Measurements from ENCODE around the gene ORM2.
A peak's percentile ranks its signal among the peaks of the same experiment; 100 is the strongest.

The ORM2 gene

DNA sequence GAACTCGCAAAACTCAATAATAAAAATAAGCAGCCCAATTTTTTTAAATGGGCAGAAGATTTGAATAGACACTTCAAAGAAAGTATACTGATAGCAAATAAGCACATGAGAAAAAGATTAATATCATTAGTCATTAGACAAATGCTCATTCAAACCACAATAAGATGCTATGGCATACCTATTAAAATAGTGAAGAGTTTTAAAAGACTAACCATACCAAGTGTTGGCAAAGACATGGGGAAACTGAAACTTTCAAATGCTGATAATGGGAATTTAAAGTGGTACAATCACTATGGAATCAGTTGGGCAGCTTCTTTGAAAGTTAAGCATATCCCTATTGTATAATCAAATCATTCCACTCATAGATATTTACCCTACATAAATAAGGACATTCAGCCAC is 33.3 kb upstream of the ORM2 start:
- no peak for DNase-seq

DNA sequence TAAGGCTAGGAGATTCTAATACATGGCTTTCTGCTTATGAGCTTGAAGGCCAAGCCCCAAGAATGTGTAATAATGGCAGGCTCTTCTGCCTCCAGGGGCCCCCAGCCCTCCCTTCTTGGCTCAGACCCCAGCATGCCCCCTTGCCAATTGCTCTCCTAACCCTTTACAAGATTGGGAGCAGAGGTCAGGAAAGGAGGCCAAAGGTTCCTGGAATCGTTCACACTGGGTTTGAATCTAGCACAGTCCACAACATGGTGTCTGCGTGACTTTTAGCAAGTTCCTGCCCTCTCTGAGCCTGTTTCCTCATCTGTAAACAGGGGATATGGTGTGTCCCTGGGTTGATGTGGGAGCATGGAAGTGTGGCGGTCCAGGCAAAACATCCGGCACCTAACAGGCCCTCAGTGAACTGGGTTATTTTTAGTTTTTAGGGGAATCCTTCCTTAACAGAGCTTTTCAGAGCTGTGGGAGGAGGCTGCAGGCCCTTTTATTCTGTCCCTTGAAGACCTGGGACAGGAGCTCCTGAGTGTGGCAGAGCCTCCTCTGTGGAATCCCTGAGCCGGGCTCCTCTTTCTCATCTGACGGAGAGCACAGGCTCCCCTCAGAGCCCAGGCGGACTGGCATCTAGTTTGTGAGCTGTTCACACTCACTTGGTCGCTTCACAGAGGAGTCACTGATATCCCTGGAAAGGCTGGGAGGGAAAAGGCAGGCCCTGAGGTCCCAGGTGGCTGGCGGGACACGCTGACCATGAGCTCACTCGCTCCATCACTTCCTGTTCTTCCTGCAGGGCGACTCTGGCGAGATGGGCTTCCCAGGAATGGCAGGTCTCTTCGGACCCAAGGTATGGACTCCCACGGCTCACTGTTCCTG is 30.1 kb upstream of the ORM2 start:
- DNase-seq = no peak

DNA sequence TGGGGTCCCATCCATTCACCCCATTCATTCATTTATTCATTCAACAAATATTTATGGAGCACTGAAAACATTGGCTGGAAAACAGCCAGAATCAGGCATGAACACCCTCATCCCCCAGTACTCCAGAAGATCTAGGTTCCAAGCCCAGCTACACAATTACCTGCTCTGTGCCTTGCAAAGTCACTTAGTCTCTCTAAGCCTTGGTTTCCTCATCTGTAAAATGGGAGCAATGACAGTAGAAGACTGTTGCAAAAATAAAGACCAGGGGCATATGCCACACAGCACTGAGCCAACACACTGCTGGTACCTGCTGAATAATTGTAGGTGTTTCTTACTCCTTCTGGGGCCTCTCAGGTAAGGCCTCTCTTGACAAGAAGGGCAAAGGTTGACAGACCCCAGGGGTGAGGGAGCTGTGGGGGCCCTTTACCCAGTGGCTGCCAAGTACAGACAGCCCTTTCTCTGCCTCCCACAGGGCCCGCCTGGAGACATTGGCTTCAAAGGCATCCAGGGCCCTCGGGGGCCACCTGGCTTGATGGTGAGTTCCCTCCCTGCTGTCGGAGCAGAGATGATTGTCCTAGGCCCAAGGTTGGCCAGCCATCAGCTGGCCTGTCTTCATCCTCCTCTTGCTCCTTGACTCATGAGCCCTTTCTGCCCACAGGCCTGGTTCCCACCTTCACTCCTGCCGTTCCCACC is 29.4 kb upstream of the ORM2 start:
- no peak for DNase-seq

DNA sequence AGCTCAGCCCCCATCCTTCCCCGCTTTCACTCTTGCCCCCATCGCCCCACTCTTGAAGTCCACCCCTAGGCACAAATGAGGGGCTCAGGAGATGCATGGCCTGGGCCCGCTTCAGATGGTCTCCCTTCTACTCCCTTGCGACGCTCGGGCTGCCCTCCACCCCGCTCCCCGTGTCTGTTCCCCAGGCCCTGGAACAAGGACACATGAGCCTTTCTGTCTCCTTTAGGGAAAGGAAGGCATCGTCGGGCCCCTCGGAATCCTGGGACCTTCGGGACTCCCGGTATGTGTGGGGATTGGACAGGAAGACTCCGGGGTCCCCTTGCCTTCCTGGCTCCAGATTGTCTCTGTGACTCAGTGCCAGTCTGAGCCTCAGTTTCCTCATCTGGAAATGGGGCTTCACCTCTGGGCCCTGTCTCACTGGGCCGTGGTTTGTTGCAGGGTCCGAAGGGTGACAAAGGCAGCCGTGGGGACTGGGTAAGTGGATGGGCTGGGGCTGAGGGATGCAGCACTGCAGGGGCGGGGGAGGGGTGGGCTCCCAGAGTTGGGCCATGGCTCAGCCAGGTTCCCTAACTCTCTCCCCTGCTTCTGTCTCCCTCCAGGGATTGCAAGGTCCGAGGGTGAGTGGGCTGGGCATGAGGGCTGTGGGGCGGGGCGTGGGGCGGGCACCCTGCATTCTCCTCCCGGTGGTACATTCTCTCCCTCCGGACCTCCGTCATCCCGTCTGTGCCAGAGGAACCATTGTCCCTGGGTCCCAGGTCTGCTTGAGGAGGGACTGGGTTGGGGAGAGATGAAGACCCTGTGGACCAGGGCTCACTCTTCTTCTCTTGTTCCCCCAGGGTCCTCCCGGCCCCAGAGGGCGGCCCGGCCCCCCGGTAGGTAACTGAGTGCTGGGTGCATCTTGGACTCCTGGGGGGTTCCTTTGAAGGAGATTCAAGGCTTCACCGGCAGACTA is 28.5 kb upstream of the ORM2 start:
- DNase-seq = no peak

DNA sequence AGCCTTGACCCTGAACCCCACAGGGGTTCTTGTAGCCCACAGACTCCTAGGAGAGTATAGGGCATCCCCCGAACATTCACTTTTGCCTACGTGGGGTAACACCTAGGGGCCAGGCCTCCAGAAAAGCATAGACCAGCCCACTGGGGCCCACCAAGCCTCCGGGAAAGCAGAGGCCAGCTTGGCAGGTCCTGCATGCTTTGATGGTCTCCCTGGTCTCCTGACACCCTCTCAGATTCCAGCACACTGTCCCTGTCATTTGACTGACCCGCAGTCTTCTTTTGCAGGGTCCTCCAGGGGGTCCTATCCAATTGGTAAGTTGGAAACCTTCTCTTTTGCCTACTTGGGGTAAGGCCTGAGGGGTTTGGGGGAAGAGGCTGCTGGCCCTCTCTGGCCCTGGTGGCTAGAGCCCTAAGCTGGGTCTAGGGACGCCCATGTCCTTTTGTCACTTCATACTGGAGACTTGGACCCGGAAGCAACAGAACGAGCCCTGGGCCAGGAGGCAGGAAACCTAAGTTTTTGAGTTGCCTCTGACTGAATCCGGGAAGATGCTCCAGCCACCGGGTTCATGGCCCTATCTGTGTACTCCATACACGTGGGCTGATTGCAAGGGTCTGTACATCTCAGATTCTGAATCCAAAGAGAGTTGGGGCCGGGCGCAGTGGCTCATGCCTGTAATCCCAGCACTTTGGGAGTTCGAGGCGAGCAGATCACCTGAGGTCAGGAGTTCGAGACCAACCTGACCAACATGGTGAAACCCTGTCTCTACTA is 27.7 kb upstream of the ORM2 start:
- DNase-seq = no peak

DNA sequence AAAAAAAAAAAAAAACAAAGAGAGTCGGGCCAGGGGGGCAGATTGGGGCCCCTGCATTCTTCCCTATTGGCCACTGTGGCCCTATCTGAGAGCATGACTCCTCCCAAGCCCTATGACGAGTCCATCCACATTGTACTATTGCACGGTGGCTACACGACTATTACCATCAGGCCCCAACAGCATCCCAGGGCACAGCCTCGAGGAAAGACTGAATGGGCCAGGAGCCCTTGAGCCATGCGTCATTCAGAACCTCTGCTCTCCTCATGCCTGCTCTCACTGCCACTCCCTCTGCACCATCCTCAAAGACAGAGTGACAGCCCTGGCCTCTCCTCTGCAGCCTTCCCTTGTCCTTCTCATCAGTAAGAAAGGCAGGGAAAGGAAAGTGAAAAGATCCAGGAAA is 26.9 kb upstream of the ORM2 start:
- no peak for DNase-seq

DNA sequence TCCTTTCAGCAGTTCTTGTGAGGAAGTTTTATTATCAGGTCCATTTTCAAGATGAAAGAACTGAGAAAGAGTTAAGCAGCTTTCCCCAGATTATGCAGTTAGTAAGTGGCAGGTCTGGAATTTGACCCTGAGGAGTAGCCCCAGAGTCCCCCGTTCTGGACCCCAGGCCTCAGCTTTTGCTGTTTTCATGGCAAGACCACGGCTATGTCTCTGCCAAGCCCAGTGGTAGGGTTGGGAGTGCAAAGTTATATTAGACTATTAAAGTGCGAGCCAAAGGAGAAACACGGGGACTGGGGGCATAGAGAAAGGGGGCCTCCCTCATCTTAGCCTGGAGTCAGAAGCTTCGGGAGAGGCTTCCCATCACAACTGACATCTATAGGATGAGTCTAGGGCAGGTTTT is 26.1 kb upstream of the ORM2 start:
- DNase-seq = no peak

DNA sequence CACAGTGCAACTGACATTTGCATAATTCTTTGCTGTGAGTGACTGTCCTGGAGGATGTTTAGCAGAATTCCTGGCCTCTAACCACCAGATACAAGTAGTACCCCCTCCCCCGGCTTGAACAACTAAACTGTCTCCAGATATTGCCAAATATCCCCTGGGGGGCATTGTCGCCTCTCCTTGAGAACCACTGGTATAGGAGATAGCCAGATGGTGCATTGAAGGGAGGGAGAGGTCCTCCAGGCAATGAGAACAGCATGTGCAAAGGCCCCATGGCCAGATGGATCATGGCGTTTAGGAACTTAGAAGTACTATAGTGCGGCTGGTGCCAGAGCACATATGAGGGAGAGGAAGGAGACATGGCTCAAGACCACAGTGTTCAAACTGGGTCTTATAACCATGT is 25.7 kb upstream of the ORM2 start:
- peak; percentile 14 for DNase-seq

DNA sequence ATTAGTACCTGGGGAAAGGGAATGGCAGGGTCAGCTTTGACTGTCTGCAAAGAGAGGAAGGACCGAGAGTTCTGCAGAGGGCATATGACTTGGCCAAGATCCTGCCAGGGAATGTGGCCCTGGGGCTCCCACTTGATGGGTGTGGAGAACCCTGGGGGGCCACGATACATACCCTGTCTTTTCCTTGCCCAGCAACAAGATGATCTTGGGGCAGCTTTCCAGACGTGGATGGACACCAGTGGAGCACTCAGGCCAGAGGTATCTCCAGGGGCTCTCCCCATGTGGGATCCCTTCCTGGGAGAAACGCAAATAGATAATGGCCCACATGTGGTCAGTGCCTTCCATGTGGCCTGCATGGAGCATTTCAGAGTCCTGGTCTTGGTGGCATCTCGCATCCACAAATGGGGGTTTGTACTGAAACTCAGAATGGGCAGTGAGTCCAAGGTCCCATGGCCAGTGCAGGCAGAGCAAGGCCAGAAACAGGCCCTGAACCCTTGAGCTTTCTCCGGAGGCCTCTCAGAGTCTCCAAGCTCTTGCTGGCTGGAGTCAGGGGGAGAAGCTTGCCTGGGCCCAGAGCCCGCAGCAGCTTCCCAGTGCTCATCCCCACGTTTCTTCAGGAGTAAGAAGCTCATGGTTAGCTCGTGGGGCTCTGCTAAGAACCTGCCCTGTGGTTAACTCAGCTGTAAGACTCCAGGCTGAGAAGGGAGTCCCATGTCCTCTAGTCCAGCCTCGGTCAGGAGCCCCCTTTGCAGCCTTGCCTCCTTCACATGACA is 25.1 kb upstream of the ORM2 start:
- no peak for DNase-seq

DNA sequence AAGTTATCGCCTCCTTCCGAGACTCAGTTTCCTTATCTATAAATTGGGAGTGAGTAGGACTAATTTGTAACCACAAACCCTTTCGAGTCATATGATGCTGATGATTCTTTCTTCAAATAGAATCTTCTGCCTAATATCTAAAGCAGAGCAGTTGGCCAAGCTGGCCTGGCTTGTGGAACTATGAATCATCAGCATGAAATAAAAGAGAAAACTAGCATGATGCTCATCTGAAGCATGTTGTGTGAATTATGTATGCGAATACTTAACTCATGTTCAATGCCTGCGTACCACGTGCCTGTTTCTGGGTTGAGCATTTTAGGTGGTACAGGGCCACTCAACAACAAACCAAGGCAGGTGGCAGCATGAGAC is 21.8 kb upstream of the ORM2 start:
- no peak for DNase-seq

DNA sequence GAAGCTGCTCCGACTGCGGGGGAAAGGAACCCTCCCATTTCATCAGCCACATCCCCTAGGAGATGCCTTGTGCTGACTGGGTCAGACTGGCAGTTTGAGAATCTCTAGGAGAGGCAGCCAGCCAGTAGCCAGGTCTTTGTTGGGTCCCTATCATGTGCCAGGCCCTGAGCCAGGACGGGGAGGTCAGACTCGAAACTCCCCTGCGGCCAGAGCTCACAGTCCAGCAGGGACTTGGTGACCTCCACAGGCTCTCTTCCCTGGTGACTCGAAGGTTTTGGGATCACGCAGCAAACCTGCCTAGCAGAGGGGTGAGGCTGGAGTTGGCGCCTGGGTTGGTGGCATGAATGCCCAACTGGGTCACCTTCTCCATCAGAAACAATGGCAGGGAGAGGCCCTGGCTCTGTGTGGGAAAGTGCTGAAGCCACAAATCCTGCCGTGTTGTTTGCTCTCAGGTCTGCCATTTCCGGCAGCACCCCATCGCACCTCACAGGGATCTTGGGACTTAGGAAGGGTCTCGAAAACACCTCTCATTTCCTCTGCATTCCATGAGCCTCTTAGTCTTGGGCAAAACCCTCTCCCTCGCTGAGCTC is 21.2 kb upstream of the ORM2 start:
- DNase-seq = no peak

DNA sequence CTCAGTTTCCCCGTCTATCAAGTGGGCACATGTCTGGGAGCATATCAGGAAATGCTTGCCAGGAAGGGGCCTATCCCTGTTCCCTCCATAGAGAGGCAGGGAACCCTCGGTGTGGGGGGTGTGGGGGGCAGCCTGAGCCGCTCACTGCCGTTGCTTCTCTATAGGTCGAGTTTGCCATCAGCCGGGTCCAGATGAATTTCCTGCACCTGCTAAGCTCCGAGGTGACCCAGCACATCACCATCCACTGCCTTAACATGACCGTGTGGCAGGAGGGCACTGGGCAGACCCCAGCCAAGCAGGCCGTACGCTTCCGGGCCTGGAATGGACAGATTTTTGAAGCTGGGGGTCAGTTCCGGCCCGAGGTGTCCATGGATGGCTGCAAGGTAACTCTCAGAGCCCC is 20.6 kb upstream of the ORM2 start:
- DNase-seq = no peak

DNA sequence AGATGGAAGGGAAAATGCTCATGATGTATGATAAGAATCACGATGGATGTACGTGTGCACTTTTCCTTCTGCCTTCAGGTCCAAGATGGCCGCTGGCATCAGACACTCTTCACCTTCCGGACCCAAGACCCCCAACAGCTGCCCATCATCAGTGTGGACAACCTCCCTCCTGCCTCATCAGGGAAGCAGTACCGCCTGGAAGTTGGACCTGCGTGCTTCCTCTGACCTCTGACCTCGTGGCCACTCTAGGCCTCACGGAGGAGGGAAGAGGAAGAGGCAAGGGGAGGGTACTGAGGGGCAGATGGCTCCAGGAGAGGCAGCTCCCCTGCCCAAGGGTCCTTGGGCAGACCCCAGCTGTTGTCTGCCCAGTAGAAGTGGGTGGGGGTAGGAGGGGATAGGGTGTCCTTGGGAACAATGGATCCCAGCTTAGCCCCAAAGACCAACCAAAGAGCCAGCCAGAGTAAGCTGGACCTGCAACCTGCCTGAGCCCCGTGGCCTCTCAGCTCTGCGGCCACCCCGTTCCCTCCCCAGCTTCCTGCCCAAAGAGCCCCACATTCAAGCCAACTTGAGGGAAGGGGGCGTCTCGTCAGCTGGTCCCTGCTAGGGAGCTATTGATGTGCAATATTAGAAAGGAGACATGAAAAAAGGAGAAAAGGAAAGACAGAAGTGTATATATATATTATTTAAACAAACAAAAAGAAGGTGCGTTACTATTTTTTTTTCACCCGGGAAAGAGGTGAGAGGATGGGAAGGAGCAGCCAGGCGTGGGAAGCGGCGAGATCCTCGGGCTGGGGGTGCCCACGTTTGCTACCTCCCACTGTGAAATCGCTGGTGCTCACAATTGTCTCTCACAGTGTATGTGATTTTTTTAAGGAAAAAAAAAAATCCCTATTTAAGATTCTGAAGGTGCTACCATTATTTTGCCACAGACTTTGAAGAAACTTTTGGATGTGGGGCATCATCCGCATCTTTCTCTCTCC is 18.9 kb upstream of the ORM2 start:
- DNase-seq = no peak

DNA sequence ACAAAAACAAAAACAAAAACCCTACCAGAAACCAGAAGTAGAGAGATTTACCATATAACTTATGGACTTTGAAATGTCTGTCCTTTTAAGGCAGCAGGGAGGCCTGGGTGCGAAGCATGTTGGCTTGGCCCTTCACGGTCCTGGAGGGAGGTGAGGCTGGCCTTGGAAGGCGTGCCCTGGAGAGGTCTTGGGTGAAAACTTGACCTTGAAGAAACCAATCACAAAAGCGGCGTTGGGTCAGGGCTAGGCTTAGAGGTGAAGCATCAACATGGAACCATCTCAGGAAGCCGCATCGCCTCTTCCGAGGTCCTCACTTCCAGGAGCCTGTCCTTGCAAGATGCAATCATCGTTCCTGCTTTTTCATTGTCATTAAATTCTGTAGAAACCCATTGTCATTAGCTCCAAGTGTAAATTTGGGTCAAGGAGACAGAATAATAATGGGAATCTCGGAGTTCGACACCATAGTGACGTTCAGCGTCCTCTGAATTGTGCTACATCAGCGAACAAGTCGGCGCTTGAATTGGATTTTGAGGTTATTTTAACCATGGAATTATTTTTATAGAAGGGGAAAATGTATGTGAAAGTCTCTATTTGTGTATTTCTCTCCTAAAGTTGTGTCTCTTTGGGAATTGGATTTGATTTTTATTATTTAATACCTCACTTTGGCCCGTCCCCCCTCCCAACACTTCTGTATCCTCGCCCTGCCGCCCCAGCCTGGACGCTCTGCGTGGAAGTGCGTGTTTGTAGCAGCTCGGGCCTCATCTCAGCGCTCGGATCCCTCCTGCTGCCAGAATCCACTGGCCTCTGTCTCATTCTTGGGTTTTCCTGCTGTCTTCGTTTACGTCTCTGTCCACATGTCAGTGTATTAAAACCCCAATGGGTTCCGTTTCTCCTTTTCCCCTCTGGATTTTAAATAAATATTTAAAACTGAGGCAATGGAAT is 17.8 kb upstream of the ORM2 start:
- no peak for DNase-seq

DNA sequence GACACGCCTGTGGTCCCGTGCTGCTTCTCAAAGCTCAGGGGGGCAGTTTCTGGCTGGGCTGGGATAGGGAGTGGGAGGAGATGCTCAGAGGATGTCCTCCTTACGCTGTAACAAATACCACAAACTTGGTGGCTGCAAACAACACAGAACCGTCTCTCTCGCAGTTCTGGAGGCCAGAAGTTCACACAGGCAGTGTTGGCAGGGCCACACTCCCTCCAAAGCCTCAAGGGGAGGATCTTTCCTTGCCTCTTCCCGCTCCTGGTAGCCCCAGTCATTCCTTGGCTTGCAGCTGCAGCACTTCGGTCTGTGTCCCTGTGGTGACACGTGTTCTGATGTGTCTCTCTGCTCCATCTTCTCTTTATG is 17.2 kb upstream of the ORM2 start:
- no peak for DNase-seq

DNA sequence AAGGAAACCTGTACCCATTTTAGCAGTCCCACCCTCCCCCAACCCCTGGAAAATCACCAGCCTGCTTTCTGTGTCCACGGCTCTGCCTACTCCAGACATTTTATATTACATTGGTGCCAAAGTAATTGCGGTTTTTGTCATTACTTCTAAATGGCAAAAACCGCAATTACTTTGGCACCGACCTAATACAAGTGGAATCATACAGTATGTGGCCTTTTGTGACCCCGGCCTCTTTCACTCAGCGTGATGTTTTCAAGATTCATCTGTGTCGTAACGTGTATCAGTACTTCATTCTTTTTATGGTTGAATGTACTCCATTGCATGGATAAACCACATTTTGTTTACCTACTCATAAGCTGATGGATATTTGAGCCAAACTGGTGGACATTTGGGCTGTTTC is 16.5 kb upstream of the ORM2 start:
- DNase-seq = no peak

DNA sequence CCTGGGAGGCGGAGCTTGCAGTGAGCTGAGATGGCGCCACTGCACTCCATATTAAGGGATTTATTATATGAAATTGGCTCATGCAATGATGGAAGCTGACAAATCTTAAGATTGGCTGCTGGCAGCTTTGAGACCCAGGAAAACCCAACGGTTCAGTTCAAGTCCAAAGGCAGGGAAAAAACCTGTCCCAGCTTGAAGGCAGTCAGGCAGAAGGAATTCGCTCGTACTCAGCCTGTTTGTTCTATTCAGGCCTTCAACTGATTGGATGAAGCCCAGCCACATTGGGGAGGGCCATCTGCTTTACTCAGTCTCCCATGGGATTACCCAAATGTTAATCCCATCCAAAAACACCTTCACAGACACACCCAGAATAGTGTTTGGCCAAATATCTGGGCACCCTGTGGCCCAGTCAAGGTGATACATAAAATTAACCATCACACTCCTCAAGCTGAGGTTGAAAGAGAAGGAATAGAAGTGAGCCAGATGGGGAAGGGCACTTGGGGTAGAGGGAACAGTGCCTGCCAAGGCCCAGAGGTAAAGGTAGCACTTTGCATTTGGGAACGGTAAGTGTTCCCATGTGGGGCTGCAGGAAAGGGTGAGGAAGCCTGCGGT is 15.3 kb upstream of the ORM2 start:
- no peak for DNase-seq

DNA sequence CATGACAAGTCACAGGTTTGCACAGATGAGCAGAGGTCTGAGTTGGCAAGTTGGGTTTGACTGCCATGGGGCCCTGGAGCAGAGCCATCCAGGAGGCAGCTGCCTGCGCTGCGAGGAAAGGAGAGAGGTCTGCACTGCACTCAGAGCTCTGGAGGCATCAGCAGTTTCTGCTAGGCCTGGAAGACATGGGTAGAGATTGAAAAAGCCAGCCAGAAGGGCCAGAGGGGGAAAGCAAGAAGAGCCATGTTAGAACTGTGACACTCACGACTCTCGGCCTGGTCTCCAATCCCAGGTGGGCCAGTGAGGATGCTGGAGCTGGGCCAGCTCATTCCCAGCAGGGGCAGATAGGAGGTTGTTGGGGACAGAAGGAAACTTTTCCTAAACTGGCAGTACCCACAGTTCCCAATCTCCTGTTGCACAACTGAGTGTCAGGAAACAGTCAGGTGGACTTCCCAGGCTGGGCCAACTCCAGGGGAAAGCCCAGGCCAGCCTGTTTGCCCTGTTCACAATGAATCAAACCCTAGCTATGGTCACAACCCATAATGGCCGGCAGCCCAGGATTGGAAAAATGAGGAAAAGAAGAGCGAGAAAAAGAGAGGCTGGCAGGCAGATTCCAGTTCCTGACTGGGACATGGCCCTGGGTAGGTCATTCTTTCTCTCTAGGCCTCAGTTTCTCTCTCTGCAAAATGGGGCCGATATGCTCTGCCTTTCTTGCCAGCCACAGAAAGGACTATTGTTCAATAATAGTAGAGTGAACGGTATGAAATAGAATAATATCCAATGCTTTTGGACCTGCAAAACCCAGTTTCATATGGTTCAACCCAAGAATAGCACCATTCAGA is 14.6 kb upstream of the ORM2 start:
- DNase-seq = no peak

All from NCI-H69 (cell line).